Tibial nerve (tissue), 4 donors: ENCODE results near the gene ASGR2.

Source experiments
- EP300 ChIP-seq, 2 donors: sonication (generic); formaldehyde crosslinking; IDR thresholded peaks; one replicate each; pipeline ENCODE4 v1.6.1; 2017; ENCODE audit warnings: antibody characterized with exemption in 2 of 2, mild to moderate bottlenecking in 1 of 2
- TF ChIP-seq, protein P1 (sequence below), 5 experiments: fragments of 200-600 bp in 3 of 5; fragments of 450-650 bp in 2 of 5; sonication (generic) in 3 of 5; IDR thresholded peaks; one replicate each; pipeline ENCODE4 v1.5.1; 2016 to 2019; ENCODE audit warnings: antibody characterized with exemption in 5 of 5, mild to moderate bottlenecking in 3 of 5, moderate library complexity in 2 of 5

DNA sequence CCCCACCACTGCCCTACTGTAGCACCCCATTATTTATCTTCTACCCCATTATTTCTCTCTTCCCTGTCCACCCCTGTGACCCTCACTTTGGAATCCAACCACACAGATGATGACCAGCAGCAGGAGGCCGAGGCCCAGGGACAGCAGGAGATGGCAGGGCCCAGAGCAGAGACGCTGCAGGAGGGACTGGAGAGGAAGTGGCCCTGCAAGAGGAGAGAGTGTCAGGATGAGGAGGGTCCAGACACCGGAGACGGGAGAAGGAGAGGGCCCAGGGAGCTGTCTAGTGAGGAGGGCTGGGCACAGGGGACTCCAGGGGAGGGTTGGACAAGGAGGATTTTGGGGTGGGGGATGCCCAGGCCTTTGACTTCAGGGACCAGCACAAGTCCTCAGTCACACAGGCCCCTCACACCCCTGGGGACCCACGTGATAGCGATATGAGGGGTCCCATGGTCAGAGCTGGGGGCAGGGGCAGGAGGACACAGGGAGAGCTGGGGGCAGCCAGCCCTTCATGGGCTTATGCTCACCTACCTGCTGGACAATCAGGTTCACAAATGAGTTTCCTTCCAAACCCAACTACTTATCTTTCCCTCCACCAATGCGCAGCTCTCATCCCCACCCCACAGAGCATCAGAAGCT is 36.6 kb downstream of the ASGR2 start:
- TF ChIP-seq, protein P1, sequence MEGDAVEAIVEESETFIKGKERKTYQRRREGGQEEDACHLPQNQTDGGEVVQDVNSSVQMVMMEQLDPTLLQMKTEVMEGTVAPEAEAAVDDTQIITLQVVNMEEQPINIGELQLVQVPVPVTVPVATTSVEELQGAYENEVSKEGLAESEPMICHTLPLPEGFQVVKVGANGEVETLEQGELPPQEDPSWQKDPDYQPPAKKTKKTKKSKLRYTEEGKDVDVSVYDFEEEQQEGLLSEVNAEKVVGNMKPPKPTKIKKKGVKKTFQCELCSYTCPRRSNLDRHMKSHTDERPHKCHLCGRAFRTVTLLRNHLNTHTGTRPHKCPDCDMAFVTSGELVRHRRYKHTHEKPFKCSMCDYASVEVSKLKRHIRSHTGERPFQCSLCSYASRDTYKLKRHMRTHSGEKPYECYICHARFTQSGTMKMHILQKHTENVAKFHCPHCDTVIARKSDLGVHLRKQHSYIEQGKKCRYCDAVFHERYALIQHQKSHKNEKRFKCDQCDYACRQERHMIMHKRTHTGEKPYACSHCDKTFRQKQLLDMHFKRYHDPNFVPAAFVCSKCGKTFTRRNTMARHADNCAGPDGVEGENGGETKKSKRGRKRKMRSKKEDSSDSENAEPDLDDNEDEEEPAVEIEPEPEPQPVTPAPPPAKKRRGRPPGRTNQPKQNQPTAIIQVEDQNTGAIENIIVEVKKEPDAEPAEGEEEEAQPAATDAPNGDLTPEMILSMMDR (IDR thresholded peaks at IDR 0.05) = no peak
- TF ChIP-seq EP300 (IDR thresholded peaks at IDR 0.05) = no peak
